GM19351 (cell line): Measurements from ENCODE around the gene RAPGEF3.

Experiments used
- ATAC-seq: cut with Tn5 transposase; IDR thresholded peaks from one replicate; pipeline ENCODE4 v1.9.1; 2021; ENCODE audit warnings: mild to moderate bottlenecking, moderate library complexity; ENCODE audit not compliant: unreplicated experiment

RAPGEF3 gene

GRCh38 chr12:47757840-47758583 is 668 bp downstream of the RAPGEF3 start:
- no peak for ATAC-seq

- ATAC-seq = no peak
Measured at GRCh38 chr12:47757364-47757839, 1.3 kb downstream of the RAPGEF3 start.

DNA sequence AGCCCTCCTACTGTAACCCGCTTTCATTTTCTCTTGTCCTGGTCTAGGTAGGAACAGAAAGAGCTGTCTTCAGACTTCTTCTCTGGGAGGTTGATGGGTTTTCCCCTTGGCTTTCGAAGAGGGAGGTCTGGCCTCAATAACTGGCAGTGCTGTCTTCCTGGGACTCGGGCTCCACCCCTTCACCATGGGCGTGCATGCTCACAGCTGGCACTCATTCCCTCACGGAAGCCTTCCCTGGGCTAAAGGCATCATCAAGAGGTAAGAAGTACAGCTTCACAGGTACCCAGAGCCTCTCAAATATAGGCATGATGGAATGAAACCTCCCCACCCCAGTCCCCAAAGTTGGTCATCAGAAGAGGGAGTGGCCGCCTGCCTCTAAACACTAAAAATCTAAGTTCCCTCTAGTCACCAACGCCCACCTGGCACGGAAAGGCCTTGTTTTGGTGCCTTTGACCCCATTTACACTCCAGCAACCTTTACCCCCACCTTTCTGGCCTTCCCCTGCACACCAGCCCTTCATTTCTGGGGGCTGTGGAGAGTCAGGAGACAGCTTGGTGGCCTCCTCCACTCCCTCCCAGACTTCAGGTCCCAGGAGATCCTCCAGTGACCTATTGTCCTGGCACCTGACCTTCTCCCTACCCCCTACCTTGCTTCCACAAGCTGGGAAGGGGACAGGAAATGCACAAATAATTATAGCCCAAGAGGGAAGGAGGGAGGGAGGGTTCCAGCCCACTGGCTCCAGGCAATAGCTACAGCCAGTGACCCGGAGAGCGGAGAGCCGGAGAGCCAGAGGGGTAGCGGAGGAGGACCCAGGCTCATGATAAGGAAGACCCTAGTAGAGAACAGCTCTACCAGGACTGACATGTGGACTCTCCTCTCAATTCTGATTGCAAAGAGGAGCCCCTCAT is 2.8 kb downstream of the RAPGEF3 start:
- peak; percentile 71 for ATAC-seq

- ATAC-seq = peak; percentile 19
Measured at GRCh38 chr12:47754881-47755280, 3.8 kb downstream of the RAPGEF3 start.

DNA sequence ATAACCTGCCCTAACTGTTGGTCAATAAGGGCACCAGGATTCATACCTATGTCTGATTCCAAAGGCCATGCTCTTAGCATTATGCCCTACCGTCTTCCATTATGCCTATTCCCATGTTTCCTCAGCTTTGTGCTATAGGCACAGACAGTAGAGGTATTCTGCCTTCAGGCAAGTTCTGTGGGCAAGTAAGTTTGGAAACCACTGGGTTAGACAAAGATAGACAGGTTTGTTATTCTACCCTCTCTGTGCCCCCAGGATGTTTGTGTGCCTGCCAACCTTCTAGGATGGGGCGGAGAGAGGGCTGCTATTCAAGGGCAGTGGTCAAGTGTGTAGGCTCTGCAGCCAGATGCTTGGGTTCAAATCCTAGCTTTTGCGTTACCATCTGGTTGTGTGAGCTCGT is 4.6 kb downstream of the RAPGEF3 start:
- no peak for ATAC-seq

DNA sequence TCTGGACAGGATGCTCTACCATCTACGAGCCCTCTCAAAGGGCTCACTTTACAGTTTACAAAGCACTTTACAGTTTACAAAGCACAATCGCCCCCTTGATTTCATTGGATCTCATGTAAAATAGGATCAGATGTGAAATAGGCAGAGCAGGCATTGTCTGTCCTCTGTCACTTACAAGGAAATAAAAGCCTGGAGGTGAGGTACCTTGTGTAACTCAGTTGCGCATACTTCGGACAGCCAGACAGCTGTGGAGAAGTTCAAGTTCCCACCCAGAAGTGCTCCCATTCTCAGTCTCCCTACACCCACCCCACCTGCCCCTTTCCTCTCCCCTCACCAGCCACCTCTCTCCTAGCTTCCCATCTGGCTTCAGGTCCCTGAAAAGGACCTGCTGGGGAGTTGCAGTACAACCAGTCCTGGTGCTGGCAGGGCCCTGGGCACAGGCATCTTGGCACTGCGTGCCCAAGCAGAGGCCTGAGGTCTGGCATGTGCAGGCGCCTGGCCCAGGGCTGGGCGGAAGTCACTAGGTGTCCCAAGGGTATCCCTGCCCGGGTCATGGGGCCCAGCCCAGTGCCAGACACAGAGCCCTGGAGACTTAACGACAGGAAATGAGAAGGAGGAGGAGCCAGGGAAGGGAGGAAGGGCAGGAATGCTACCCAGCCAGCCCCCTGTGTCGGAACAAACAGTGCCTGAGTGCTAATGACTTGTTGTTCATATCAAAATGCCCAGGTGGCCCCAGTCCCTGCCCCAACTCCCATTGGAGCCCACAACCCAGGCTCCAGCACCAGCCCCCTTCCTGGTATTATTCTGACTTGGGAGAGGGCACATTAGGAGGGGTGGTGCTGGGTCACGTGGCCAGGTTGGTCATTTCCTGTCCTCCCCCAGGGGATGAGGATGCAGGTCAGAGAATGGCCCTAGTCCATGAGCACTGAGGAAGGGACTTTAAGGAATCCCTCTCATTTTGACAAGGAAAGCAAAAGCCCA is 5.4 kb downstream of the RAPGEF3 start:
- no peak for ATAC-seq

DNA sequence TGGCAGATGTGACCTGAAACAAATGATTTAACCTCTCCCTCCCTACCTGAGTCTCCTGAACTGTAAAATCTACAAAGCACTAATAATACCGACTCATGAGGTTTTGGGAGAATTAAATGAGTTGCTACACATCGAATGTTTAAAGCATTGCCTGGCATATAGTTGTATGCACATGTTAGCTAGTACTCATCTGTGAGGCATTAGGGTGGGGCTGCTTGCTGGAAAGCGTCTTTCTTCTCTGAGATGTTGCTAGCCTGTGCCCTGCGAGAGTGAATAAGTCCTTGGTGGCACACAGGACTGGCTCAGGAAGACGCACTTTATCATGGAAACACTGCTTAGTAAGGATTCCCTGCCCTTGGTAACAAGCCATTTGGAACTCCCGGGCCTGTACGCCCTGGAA is 6.1 kb downstream of the RAPGEF3 start:
- no peak for ATAC-seq

DNA sequence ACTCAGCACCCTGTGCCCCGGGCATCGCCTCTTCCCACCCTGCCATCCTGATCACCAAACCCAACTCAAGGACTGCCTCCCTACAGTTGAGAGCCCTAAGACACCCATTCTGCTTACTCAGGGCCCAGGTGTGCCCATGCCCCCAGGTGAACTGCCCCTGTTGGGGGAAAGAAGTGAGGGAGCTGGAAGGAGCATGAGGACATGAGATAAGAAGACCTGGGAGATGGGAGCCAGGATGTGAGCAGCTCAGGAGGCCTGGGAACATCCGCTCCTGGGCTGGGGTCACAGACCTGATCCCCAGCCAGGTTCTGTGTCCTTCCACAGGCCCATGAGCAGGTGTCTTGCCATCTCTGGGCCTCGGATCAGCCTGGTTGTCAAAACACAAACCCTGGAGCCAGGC is 6.6 kb downstream of the RAPGEF3 start:
- no peak for ATAC-seq

DNA sequence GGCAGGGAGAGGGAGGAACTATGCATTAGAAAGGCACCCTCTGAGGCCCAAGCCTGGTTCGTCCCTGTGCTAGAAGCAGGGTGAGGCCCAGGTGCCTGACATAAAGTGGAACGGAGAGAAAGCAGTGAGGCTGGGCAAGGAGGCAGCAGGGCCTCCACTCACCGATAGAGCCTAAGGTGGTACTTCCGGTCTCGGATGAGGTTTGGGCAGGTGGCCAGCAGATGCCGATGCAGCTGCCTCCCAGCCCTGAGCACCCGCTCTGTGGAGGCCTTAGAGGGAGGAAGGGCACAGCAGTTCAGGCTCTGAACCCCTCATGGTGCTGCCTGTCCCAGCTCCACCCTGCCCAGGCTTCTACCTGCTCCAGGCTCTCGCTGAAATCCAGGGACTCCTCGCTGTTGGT is 7.1 kb downstream of the RAPGEF3 start:
- ATAC-seq = no peak

GRCh38 chr12:47750916-47751470 is 7.7 kb downstream of the RAPGEF3 start:
- no peak for ATAC-seq

GRCh38 chr12:47750229-47750798 is 8.4 kb downstream of the RAPGEF3 start:
- no peak for ATAC-seq

DNA sequence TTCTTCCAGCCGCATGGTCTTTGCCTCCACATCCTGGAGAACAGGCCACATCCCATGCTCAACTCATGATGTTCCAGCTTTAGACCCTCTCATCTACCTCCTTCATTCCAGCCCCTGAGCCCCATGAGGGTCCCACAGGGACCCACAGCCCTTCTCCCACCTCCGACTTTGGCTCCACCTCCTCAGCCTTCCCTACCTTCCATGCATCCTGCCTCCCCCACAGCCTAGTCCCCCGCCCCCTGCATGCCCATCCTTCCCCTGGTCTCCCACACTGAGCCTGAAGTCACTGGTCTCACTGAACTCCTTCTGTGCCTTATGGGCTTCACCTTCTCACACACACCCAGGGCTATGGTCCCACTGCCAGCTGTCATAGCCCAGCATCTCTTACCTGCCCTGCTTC is 9.8 kb downstream of the RAPGEF3 start:
- no peak for ATAC-seq

- ATAC-seq = no peak
Measured at GRCh38 chr12:47748507-47748828, 10.2 kb downstream of the RAPGEF3 start.

GRCh38 chr12:47747596-47748506 is 10.8 kb downstream of the RAPGEF3 start:
- no peak for ATAC-seq

DNA sequence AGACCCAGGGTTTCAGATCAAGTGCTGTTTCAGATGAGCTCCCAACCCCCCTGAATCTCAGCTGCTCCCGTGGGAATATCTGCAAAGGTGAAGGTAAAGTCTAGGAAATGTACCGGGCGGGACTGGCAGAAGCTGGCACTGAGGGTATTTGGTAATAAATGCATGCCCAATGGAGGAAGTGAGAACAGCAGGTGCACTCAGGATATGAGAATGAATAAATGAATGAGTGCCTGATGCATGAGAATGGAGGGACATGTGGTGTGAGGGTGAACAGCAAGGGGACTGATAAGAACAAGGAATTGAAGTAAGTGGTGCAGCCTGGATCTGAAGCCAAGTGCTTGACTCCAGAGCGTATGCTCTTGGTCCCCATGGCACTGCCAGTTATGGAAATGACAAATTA is 11.6 kb downstream of the RAPGEF3 start:
- ATAC-seq = no peak

DNA sequence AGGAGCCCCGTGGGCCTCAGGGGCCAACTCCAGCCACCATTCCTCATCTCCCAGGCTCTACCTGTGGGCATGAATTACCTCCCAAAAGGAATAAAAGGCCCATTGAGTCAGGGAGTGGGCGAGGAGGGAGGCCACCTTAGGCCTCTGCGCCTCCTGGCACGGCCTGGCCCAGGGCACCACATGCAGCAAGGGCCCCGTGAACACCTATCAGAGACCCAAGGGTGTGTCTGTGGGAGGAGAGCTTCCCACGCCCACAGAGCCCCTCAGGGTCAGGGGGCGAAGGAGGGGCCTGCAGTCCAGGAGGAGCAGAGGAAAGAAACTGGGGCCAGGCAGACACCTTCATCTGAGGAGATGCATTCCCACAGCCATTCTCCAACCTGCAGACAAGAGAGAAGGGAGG is 12.2 kb downstream of the RAPGEF3 start:
- no peak for ATAC-seq

- no peak for ATAC-seq
Measured at GRCh38 chr12:47746073-47746472, 12.6 kb downstream of the RAPGEF3 start.

GRCh38 chr12:47745485-47746041 is 13.1 kb downstream of the RAPGEF3 start:
- no peak for ATAC-seq
